PC-9 (cell line): Measurements from ENCODE around the gene SETBP1. TPM values are rescaled to one million over a fixed set of nuclear protein-coding genes. Genes with fewer than 3 reads are reported as not detected.

Source experiments
- BruUV-seq: library from RNA; stranded (reverse); fragments of 400-500 nt; replicated peaks from 2 replicates; lab custom pipeline; 2021; lab: Mats Ljungman, UMichigan
- CTCF ChIA-PET: fragments of 300-600 bp; sonication (Branson Sonifier 250); formaldehyde crosslinking; loops from one replicate; lab custom pipeline; 2022; ENCODE audit warnings: antibody characterized with exemption; lab: Charles Lee
- POLR2A ChIA-PET: fragments of 300-600 bp; sonication (Branson Sonifier 250); formaldehyde crosslinking; loops from one replicate; lab custom pipeline; 2022; ENCODE audit warnings: antibody characterized with exemption; ENCODE audit not compliant: unreplicated experiment; lab: Charles Lee
- DNase-seq, 2 experiments: peaks; one replicate each; pipeline versions ENCODE4 v3.0.0 to v3.0.0-alpha.2; 2015 to 2022; ENCODE audit warnings: mixed read lengths in 1 of 2
- H2AFZ ChIP-seq: fragments of 200-600 bp; sonication (generic); 2 replicates; pipeline ENCODE4 v1.8.1; 2017; ENCODE audit warnings: antibody characterized with exemption
- H3F3A ChIP-seq: fragments of 200-600 bp; sonication (generic); 2 replicates; pipeline ENCODE4 v1.8.1; 2017; ENCODE audit warnings: antibody characterized with exemption, mild to moderate bottlenecking, low read depth; ENCODE audit not compliant: insufficient read depth
- H3K27ac ChIP-seq: fragments of 200-600 bp; sonication (generic); 2 replicates; pipeline ENCODE4 v1.6.1; 2016; ENCODE audit warnings: mixed run types
- H3K27me3 ChIP-seq: fragments of 200-600 bp; sonication (generic); 2 replicates; pipeline ENCODE4 v1.6.1; 2016; ENCODE audit warnings: low read depth, mixed run types; ENCODE audit not compliant: insufficient read depth
- H3K36me3 ChIP-seq: fragments of 200-600 bp; sonication (generic); 2 replicates; pipeline ENCODE4 v1.6.1; 2016; ENCODE audit warnings: low read depth, mixed run types
- H3K4me1 ChIP-seq: fragments of 200-600 bp; sonication (generic); replicated peaks from 2 replicates; pipeline ENCODE4 v1.6.1; 2016; ENCODE audit warnings: mixed run types; ENCODE audit not compliant: insufficient read depth
- H3K4me2 ChIP-seq: fragments of 200-600 bp; sonication (generic); 2 replicates; pipeline ENCODE4 v1.6.1; 2017; ENCODE audit warnings: mixed run types
- H3K4me3 ChIP-seq: fragments of 200-600 bp; sonication (generic); 2 replicates; pipeline ENCODE4 v1.6.1; 2016; ENCODE audit warnings: mixed run types
- H3K79me2 ChIP-seq: fragments of 200-600 bp; sonication (generic); 2 replicates; pipeline ENCODE4 v1.6.1; 2017; ENCODE audit warnings: low read depth, mixed run types
- H3K9me2 ChIP-seq: fragments of 200-600 bp; sonication (generic); 2 replicates; pipeline ENCODE4 v1.8.1; 2017; ENCODE audit warnings: mild to moderate bottlenecking; ENCODE audit not compliant: insufficient read depth
- H3K9me3 ChIP-seq: fragments of 200-600 bp; sonication (generic); 2 replicates; pipeline ENCODE4 v1.8.1; 2016; ENCODE audit warnings: low read depth; ENCODE audit not compliant: insufficient read depth
- H4K20me1 ChIP-seq: fragments of 200-600 bp; sonication (generic); 2 replicates; pipeline ENCODE4 v1.8.1; 2017; ENCODE audit not compliant: insufficient read depth
- EZH2 ChIP-seq: fragments of 200-600 bp; sonication (generic); IDR thresholded peaks from 2 replicates; pipeline ENCODE4 v1.8.0; 2017; ENCODE audit warnings: antibody characterized with exemption, low read depth
- intact Hi-C: fragments of 100-400 bp; cut with micrococcal nuclease; formaldehyde crosslinking; loops from one replicate; pipeline ENCODE4 v1.10.0; 2022; ENCODE audit not compliant: unreplicated experiment
- total RNA-seq: library from RNA; stranded (reverse); gene quantifications from 2 replicates; pipeline ENCODE4 v1.2.3, GENCODE V29; 2021
- TF ChIP-seq, protein P1 (sequence below): fragments of 200-600 bp; sonication (generic); conservative IDR thresholded peaks from 2 replicates; pipeline ENCODE4 v1.6.1; 2017; ENCODE audit warnings: mixed run types, antibody characterized with exemption, mild to moderate bottlenecking, moderate library complexity

The SETBP1 gene
- total RNA-seq, 1 experiment from 2014 or later, result 9.0 TPM

DNA sequence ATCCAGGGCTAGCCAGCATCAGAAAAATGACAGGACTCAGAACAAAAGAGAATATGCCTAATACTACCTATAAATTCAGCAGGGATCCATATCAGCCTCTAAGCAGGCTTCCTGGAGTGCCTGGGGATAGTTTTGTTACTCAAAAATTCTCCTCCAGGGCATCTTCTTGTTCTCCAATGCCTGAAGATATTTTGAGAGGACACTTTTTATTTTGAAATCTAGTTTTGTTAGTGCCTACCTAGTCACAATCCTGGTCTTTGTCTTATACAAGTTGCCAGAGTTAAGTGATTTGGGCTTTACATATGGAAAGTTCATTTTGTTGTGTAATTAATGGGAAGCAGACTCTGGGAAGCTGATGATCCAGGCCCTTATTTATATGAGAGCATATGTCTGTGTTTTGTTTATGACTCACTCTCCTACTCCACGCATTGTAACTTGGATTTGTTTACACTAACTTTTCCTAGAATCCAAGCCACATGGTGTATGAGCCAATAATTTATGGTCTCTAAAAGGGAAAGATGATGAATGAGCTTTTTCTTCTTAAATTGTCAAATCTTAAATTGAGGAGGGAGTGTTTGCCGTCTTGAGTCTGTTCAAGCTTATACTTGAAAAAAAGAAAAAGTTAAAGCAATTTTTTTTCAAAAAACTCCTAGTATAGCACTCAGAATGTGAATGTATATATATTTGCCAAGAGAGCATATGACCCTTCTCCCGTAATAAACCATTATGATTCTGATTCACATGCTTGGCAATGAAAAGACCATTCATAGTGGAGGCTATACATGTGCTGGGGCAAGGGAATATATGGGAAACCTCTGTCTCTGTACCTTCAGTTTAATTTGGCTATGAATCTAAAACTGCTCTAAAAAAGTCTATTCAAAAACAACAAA is 370.3 kb downstream of the SETBP1 start:
- POLR2A ChIA-PET, result no interaction called here
- H3K4me1 ChIP-seq, result peaks cover 13% of the 10 kb centered on the region; the same call in 1 of the 2 replicates

DNA sequence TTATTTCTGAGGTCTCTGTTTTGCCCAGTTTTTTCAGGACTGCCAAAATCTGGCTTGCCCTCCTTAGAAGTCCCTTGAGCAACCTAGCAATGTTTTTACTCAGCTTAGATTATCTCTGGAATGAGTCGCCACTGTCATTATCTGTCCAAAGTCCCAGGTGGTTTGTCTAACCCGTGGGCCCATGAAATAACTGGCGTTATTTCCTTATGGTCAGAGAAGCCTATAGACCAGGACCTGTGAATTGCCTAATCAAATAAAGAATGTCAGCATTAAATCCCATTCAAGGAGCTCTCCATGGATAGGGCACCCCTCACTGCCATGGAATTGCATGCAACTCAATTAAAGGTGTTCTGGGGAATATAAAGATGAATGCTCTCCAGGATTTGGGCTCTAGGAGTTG is 373.9 kb downstream of the SETBP1 start:
- H3K79me2 ChIP-seq, result no peaks in the 10 kb centered on the region
- DNase-seq, result no peak
- intact Hi-C loops, result no loop called here
- no peak for TF ChIP-seq EZH2
- TF ChIP-seq, protein P1, sequence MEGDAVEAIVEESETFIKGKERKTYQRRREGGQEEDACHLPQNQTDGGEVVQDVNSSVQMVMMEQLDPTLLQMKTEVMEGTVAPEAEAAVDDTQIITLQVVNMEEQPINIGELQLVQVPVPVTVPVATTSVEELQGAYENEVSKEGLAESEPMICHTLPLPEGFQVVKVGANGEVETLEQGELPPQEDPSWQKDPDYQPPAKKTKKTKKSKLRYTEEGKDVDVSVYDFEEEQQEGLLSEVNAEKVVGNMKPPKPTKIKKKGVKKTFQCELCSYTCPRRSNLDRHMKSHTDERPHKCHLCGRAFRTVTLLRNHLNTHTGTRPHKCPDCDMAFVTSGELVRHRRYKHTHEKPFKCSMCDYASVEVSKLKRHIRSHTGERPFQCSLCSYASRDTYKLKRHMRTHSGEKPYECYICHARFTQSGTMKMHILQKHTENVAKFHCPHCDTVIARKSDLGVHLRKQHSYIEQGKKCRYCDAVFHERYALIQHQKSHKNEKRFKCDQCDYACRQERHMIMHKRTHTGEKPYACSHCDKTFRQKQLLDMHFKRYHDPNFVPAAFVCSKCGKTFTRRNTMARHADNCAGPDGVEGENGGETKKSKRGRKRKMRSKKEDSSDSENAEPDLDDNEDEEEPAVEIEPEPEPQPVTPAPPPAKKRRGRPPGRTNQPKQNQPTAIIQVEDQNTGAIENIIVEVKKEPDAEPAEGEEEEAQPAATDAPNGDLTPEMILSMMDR, result no peak
- H3K9me3 ChIP-seq, result no peaks in the 10 kb centered on the region
- peaks cover 13% of the 10 kb centered on the region; the same call in 1 of the 2 replicates for H3K4me1 ChIP-seq
- ChIA-PET POLR2A (no interaction called here), CTCF (no interaction called here)
- no peak overlapping the region for H3K4me2 ChIP-seq
- H2AFZ ChIP-seq, result no peak overlapping the region
- no peak overlapping the region for H3K27ac ChIP-seq
- no peaks in the 10 kb centered on the region for H3K36me3 ChIP-seq
- no TSS peak for BruUV-seq
- no peaks in the 10 kb centered on the region for H4K20me1 ChIP-seq
- H3K9me2 ChIP-seq, result no peaks in the 10 kb centered on the region
- H3K4me3 ChIP-seq, result no peak overlapping the region
- H3F3A ChIP-seq, result peaks cover 8% of the 10 kb centered on the region; the same call in 1 of the 2 replicates
- no peaks in the 10 kb centered on the region for H3K27me3 ChIP-seq

More for the DNA sequence above, 370.3 kb downstream of the SETBP1 start:
- peaks cover 8% of the 10 kb centered on the region; the same call in 1 of the 2 replicates for H3F3A ChIP-seq
- intact Hi-C loops, result no loop called here
- H2AFZ ChIP-seq, result no peak overlapping the region
- H3K4me3 ChIP-seq, result no peak overlapping the region
- H3K9me3 ChIP-seq, result no peaks in the 10 kb centered on the region
- BruUV-seq, result no TSS peak
- H3K4me2 ChIP-seq, result no peak overlapping the region
- H3K27ac ChIP-seq, result no peak overlapping the region
- no peaks in the 10 kb centered on the region for H3K36me3 ChIP-seq
- TF ChIP-seq, protein P1, result no peak
- TF ChIP-seq EZH2, result no peak
- no peaks in the 10 kb centered on the region for H3K79me2 ChIP-seq
- CTCF ChIA-PET, result no interaction called here
- H3K9me2 ChIP-seq, result no peaks in the 10 kb centered on the region
- peak in 1 of 2 experiments; percentile 40 for DNase-seq
- H4K20me1 ChIP-seq, result no peaks in the 10 kb centered on the region
- H3K27me3 ChIP-seq, result no peaks in the 10 kb centered on the region

DNA sequence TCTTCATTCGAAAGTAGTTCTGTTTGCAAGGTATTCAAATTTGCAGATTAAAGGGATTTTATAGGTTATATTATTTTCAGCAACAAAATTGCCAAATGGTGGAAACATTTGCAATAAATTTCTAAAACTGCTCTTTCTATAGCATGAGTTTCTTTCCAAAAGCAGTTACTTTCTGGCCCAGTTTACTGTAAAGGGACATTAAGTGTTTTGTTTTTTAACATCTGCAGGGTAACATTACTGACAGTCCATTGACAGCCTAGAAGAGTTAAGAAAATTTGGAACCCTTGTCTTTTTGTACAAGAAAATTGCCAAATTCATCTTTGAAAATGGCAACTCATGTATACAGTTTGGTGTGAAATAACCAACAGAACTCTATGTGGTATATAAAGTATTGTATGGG is 375.1 kb downstream of the SETBP1 start:
- TF ChIP-seq, protein P1, result no peak
- no peak for TF ChIP-seq EZH2
- Histone ChIP-seq H3K27me3 (no peaks in the 10 kb centered on the region), H3K9me3 (no peaks in the 10 kb centered on the region), H3K4me1 (peaks cover 15% of the 10 kb centered on the region), H3K79me2 (no peaks in the 10 kb centered on the region), H3K36me3 (no peaks in the 10 kb centered on the region), H3F3A (peaks cover 4% of the 10 kb centered on the region; the same call in 1 of the 2 replicates), H2AFZ (no peak overlapping the region), H3K4me2 (no peak overlapping the region), H3K27ac (no peak overlapping the region), H3K4me3 (no peak overlapping the region), H3K9me2 (no peaks in the 10 kb centered on the region), H4K20me1 (no peaks in the 10 kb centered on the region)
- CTCF ChIA-PET, result no interaction called here
- POLR2A ChIA-PET, result no interaction called here
- DNase-seq, result no peak
- intact Hi-C loops, result no loop called here
- no TSS peak for BruUV-seq
